ENCODE data around the gene GPX2. TPM values are rescaled to one million over a fixed set of nuclear protein-coding genes. Genes with fewer than 3 reads are reported as not detected.

Gene GPX2
- total RNA-seq, 1 experiment from 2014 or later: 323 TPM

DNA sequence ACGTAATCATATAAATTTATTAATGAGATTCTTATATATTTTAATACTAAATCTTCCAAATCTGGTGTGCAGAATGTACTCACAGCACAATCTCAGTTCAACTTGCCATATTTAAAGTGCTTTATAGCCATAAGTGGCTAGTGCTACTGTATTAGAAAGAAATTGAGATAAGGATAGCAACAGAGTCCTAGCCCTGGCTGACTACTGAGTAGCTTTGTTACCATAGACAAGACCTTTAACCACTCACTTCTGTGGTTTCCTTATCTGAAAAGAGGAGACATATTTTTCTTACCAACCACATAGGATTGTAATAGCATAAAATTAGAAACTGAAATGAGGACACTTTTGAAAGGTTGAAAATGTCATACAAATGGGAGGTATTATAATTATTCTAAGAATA, 30.3 kb downstream of the GPX2 start:
- no peak for DNase-seq
- H3K27ac ChIP-seq: no peak overlapping the region
- POLR2A ChIA-PET (ENCODE audit: unreplicated experiment): no interaction called here
- H3K27me3 ChIP-seq (ENCODE audit: insufficient read depth, low read depth): no peaks in the 10 kb centered on the region
- intact Hi-C loops (cut with micrococcal nuclease; ENCODE audit: unreplicated experiment): loop anchor here (5.0 to 10.0 kb wide), 2 partner anchors 240 to 407 kb away; partner anchors contain the start of genes ZBTB1 and ZBTB25
- no TSS peak for BruUV-seq (replicated peaks)
- H2AFZ ChIP-seq: no peak overlapping the region
- no peak for TF ChIP-seq EZH2 (IDR thresholded peaks at IDR 0.05; ENCODE audit: low read depth)
- TF ChIP-seq, protein P1, sequence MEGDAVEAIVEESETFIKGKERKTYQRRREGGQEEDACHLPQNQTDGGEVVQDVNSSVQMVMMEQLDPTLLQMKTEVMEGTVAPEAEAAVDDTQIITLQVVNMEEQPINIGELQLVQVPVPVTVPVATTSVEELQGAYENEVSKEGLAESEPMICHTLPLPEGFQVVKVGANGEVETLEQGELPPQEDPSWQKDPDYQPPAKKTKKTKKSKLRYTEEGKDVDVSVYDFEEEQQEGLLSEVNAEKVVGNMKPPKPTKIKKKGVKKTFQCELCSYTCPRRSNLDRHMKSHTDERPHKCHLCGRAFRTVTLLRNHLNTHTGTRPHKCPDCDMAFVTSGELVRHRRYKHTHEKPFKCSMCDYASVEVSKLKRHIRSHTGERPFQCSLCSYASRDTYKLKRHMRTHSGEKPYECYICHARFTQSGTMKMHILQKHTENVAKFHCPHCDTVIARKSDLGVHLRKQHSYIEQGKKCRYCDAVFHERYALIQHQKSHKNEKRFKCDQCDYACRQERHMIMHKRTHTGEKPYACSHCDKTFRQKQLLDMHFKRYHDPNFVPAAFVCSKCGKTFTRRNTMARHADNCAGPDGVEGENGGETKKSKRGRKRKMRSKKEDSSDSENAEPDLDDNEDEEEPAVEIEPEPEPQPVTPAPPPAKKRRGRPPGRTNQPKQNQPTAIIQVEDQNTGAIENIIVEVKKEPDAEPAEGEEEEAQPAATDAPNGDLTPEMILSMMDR (conservative IDR thresholded peaks at IDR 0.05): no peak
- H3K36me3 ChIP-seq (ENCODE audit: low read depth): no peaks in the 10 kb centered on the region
- 0 out of 2 replicates have a peak, but pooled peaks cover 4% of the 10 kb centered on the region for H3F3A ChIP-seq (ENCODE audit: insufficient read depth, low read depth)
- H3K4me3 ChIP-seq: no peak overlapping the region
- H3K4me2 ChIP-seq: no peak overlapping the region
- peaks cover 30% of the 10 kb centered on the region for H3K79me2 ChIP-seq (ENCODE audit: low read depth)
- CTCF ChIA-PET: interaction anchor here (1.8 kb wide), 1 partner anchor 31 kb away, joined by 6 read pairs; no protein-coding TSS in a partner anchor
- peaks cover 4% of the 10 kb centered on the region; the same call in 1 of the 2 replicates for H4K20me1 ChIP-seq (ENCODE audit: insufficient read depth)
- H3K4me1 ChIP-seq (replicated peaks; ENCODE audit: insufficient read depth): peaks cover 17% of the 10 kb centered on the region
- H3K9me3 ChIP-seq (ENCODE audit: insufficient read depth, low read depth): no peaks in the 10 kb centered on the region
- H3K9me2 ChIP-seq (ENCODE audit: insufficient read depth): no peaks in the 10 kb centered on the region; the same call in 1 of the 2 replicates

DNA sequence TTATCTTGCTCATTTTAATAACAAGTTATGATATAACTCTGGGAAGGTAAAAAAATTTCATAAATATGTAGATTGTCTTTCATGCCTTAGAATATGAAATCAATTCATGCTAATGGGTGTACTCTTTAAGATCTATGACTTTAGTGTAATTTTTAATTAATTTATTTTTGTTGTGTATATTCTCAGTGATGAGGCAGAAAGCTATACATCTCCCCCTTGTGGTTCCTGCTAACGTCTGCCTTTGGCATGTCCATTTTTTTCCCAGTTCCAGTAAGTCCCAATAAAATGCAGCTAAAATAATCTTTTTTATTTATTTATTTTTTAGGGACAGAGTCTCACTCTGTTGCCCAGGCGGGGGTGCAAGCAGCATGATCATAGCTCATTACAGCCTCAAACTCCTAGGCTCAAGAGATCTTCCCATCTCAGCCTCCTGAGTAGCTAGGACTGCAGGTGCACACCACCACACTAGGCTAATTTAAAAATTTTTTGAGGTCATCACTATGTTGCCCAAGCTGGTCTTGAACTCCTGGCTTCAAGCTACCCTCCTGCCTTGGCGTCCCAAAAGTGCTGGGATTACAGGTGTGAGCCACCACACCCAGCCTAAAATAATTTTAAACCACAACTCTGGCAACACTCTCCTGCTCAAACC, 31.6 kb downstream of the GPX2 start:
- Histone ChIP-seq H3K4me1 (replicated peaks; ENCODE audit: insufficient read depth) (peaks cover 16% of the 10 kb centered on the region), H3K27me3 (ENCODE audit: insufficient read depth, low read depth) (no peaks in the 10 kb centered on the region), H3K9me3 (ENCODE audit: insufficient read depth, low read depth) (no peaks in the 10 kb centered on the region), H4K20me1 (ENCODE audit: insufficient read depth) (no peaks in the 10 kb centered on the region), H3K9me2 (ENCODE audit: insufficient read depth) (no peaks in the 10 kb centered on the region; the same call in 1 of the 2 replicates), H3F3A (ENCODE audit: insufficient read depth, low read depth) (peaks cover 4% of the 10 kb centered on the region; the same call in 1 of the 2 replicates), H3K36me3 (ENCODE audit: low read depth) (no peaks in the 10 kb centered on the region), H3K4me3 (no peak overlapping the region), H3K4me2 (no peak overlapping the region), H2AFZ (no peak overlapping the region), H3K79me2 (ENCODE audit: low read depth) (peaks cover 17% of the 10 kb centered on the region), H3K27ac (no peak overlapping the region)
- DNase-seq: peak in 1 of 2 experiments; percentile 14
- TF ChIP-seq EZH2 (IDR thresholded peaks at IDR 0.05; ENCODE audit: low read depth): no peak
- TF ChIP-seq, protein P1 (conservative IDR thresholded peaks at IDR 0.05): peak; percentile 90
- intact Hi-C loops (cut with micrococcal nuclease; ENCODE audit: unreplicated experiment): loop anchor here (5.0 to 10.0 kb wide), 2 partner anchors 239 to 406 kb away; partner anchors contain the start of genes ZBTB1 and ZBTB25
- ChIA-PET CTCF (interaction anchor here (0.7 to 1.8 kb wide), 18 partner anchors 11 to 477 kb away, joined by 3 to 12 read pairs (median 4); partner anchors contain the start of gene GPX2), POLR2A (ENCODE audit: unreplicated experiment) (interaction anchor here (0.6 kb wide), 2 partner anchors 45 to 236 kb away, joined by 4 read pairs; no protein-coding TSS in a partner anchor)
- no TSS peak for BruUV-seq (replicated peaks)

DNA sequence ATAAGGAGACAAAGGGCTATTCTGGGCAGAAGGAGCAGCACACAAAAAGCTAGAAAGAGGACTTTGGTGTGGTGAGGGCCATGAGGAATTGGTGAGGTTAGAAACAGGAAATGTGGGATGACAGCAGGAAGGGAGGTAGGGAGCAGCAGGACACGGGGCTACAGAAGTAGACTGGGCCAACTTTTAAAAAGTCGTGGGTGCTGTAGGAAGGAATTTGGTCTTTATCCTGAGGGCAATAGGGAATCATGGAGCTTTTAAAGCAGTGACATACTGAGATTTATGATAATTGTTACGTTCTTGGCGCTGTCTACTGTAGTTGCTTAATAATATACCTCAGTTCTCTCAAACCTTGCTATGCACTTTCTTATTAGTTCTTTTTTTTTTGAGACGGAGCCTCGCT, 36.5 kb downstream of the GPX2 start:
- Histone ChIP-seq H3K9me2 (ENCODE audit: insufficient read depth) (no peaks in the 10 kb centered on the region; the same call in 1 of the 2 replicates), H3K4me3 (no peak overlapping the region), H3K79me2 (ENCODE audit: low read depth) (no peaks in the 10 kb centered on the region), H4K20me1 (ENCODE audit: insufficient read depth) (no peaks in the 10 kb centered on the region), H3K36me3 (ENCODE audit: low read depth) (no peaks in the 10 kb centered on the region), H3K27me3 (ENCODE audit: insufficient read depth, low read depth) (no peaks in the 10 kb centered on the region), H3K9me3 (ENCODE audit: insufficient read depth, low read depth) (no peaks in the 10 kb centered on the region), H3K27ac (no peak overlapping the region), H3F3A (ENCODE audit: insufficient read depth, low read depth) (peaks cover 8% of the 10 kb centered on the region; the same call in 1 of the 2 replicates), H3K4me1 (replicated peaks; ENCODE audit: insufficient read depth) (peaks cover 8% of the 10 kb centered on the region), H3K4me2 (no peak overlapping the region), H2AFZ (no peak overlapping the region)
- DNase-seq: no peak
- TF ChIP-seq, protein P1 (conservative IDR thresholded peaks at IDR 0.05): no peak
- no peak for TF ChIP-seq EZH2 (IDR thresholded peaks at IDR 0.05; ENCODE audit: low read depth)
- CTCF ChIA-PET: no interaction called here
- no TSS peak for BruUV-seq (replicated peaks)
- POLR2A ChIA-PET (ENCODE audit: unreplicated experiment): interaction anchor here (0.6 to 0.7 kb wide), 2 partner anchors 8 to 364 kb away, joined by 3 to 9 read pairs; no protein-coding TSS in a partner anchor
- intact Hi-C loops (cut with micrococcal nuclease; ENCODE audit: unreplicated experiment): no loop called here
